ENCODE data around the gene PPFIBP1.

The PPFIBP1 gene

DNA sequence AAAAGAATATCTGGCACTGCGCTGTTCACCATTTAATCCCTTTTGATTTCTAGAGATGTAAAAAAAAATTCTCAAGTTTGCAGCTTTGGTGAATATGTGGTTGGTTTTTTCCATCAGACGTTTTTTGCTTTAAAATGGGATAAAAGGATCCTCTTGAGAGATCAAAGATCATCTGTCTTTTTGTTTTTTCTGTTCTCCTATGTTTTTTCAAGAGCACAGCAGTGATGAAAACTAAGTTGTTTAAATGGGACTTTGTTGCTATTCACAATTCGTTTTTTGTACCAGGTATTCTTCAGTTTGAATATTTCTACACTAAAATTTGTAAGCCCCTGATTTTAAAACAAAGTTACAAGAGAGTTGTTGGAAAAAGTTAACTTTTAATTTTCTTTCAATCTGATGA is 142.5 kb downstream of the PPFIBP1 start:
- Histone ChIP-seq H3K27me3 (ENCODE audit: insufficient read depth, poor library complexity, severe bottlenecking) (no peaks in the 10 kb centered on the region), H3K27ac (ENCODE audit: poor library complexity, severe bottlenecking) (no peak overlapping the region), H3K4me1 (ENCODE audit: insufficient read depth, poor library complexity, severe bottlenecking) (no peaks in the 10 kb centered on the region), H3K4me3 (ENCODE audit: severe bottlenecking) (no peak overlapping the region), H3K9me3 (ENCODE audit: severe bottlenecking) (no peaks in the 10 kb centered on the region), H3K36me3 (ENCODE audit: low read depth) (peaks cover 6% of the 10 kb centered on the region; the same call in 1 of the 2 replicates)
- TF ChIP-seq, protein P1, sequence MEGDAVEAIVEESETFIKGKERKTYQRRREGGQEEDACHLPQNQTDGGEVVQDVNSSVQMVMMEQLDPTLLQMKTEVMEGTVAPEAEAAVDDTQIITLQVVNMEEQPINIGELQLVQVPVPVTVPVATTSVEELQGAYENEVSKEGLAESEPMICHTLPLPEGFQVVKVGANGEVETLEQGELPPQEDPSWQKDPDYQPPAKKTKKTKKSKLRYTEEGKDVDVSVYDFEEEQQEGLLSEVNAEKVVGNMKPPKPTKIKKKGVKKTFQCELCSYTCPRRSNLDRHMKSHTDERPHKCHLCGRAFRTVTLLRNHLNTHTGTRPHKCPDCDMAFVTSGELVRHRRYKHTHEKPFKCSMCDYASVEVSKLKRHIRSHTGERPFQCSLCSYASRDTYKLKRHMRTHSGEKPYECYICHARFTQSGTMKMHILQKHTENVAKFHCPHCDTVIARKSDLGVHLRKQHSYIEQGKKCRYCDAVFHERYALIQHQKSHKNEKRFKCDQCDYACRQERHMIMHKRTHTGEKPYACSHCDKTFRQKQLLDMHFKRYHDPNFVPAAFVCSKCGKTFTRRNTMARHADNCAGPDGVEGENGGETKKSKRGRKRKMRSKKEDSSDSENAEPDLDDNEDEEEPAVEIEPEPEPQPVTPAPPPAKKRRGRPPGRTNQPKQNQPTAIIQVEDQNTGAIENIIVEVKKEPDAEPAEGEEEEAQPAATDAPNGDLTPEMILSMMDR (IDR thresholded peaks at IDR 0.05; ENCODE audit: poor library complexity, severe bottlenecking), result no peak
- DNase-seq (ENCODE audit: low spot score), result no peak
- no peak for ATAC-seq (ENCODE audit: low read depth)

DNA sequence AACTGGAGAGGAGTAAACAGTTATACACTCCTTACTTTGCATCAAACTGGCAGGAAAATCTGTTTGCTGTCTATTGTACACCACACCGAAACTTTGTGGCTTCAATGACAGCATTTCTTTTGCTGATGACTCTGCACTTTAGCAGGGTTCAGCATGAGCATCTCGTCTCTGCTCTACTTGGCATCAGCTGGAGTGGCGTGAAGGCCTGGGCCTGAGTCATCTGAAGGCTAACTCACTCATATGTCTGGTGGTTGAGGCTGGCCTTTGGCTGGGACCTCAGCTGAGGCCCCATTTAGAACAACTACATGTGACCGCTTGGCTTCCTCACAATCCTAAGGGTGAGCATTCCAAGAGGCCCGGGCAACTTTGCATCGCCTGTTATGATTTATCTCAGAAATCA is 143.5 kb downstream of the PPFIBP1 start:
- DNase-seq (ENCODE audit: low spot score), result no peak
- Histone ChIP-seq H3K4me3 (ENCODE audit: severe bottlenecking) (no peak overlapping the region), H3K4me1 (ENCODE audit: insufficient read depth, poor library complexity, severe bottlenecking) (no peaks in the 10 kb centered on the region), H3K9me3 (ENCODE audit: severe bottlenecking) (no peaks in the 10 kb centered on the region), H3K27me3 (ENCODE audit: insufficient read depth, poor library complexity, severe bottlenecking) (no peaks in the 10 kb centered on the region), H3K27ac (ENCODE audit: poor library complexity, severe bottlenecking) (no peak overlapping the region), H3K36me3 (ENCODE audit: low read depth) (peaks cover 7% of the 10 kb centered on the region; the same call in 1 of the 2 replicates)
- TF ChIP-seq, protein P1 (IDR thresholded peaks at IDR 0.05; ENCODE audit: poor library complexity, severe bottlenecking), result no peak
- no peak for ATAC-seq (ENCODE audit: low read depth)

GRCh38 chr12:27672051-27672450 is 148.0 kb downstream of the PPFIBP1 start:
- H3K4me1 ChIP-seq (ENCODE audit: insufficient read depth, poor library complexity, severe bottlenecking), result no peaks in the 10 kb centered on the region
- H3K36me3 ChIP-seq (ENCODE audit: low read depth), result peaks cover 7% of the 10 kb centered on the region
- H3K27ac ChIP-seq (ENCODE audit: poor library complexity, severe bottlenecking), result no peak overlapping the region
- no peaks in the 10 kb centered on the region for H3K27me3 ChIP-seq (ENCODE audit: insufficient read depth, poor library complexity, severe bottlenecking)
- TF ChIP-seq, protein P1 (IDR thresholded peaks at IDR 0.05; ENCODE audit: poor library complexity, severe bottlenecking), result no peak
- H3K4me3 ChIP-seq (ENCODE audit: severe bottlenecking), result no peak overlapping the region
- DNase-seq (ENCODE audit: low spot score), result no peak
- ATAC-seq (ENCODE audit: low read depth), result no peak
- H3K9me3 ChIP-seq (ENCODE audit: severe bottlenecking), result no peaks in the 10 kb centered on the region

- TF ChIP-seq, protein P1 (IDR thresholded peaks at IDR 0.05; ENCODE audit: poor library complexity, severe bottlenecking), result no peak
- Histone ChIP-seq H3K36me3 (ENCODE audit: low read depth) (peaks cover 7% of the 10 kb centered on the region), H3K4me3 (ENCODE audit: severe bottlenecking) (no peak overlapping the region), H3K4me1 (ENCODE audit: insufficient read depth, poor library complexity, severe bottlenecking) (no peaks in the 10 kb centered on the region), H3K27ac (ENCODE audit: poor library complexity, severe bottlenecking) (no peak overlapping the region), H3K27me3 (ENCODE audit: insufficient read depth, poor library complexity, severe bottlenecking) (no peaks in the 10 kb centered on the region), H3K9me3 (ENCODE audit: severe bottlenecking) (no peaks in the 10 kb centered on the region)
- DNase-seq (ENCODE audit: low spot score), result no peak
- no peak for ATAC-seq (ENCODE audit: low read depth)
Measured at GRCh38 chr12:27672643-27673042, 148.6 kb downstream of the PPFIBP1 start.

DNA sequence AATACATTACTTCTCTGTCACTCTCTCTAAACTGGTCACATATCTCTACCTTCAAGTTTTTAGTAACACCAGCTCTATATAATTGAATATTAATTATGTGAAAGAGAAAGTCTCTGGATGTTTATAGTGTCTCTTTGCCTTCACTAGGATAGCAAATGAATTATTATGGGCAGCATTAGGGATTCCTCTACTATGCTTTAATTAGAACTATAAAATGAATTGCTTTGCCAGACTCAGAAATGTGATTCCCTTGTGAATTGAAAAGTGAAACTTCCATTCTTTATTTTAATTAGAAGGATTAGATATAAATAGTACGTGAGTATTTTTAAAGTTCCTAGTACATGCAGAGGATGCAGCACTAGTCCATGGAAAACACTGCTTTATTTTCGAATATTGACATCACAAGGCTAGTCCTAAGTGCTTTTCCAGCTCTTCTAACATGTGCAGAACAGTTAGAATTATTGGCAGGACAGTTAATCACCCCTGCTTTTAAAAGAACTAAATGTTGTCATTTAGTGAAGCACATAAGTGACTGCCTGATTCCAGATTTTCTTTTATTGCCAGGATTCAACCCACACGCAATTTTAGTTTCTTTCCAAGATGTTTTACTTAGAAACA is 149.2 kb downstream of the PPFIBP1 start:
- TF ChIP-seq, protein P1 (IDR thresholded peaks at IDR 0.05; ENCODE audit: poor library complexity, severe bottlenecking), result no peak
- peaks cover 7% of the 10 kb centered on the region for H3K36me3 ChIP-seq (ENCODE audit: low read depth)
- H3K9me3 ChIP-seq (ENCODE audit: severe bottlenecking), result no peaks in the 10 kb centered on the region
- no peak overlapping the region for H3K4me3 ChIP-seq (ENCODE audit: severe bottlenecking)
- no peaks in the 10 kb centered on the region for H3K27me3 ChIP-seq (ENCODE audit: insufficient read depth, poor library complexity, severe bottlenecking)
- H3K27ac ChIP-seq (ENCODE audit: poor library complexity, severe bottlenecking), result no peak overlapping the region
- H3K4me1 ChIP-seq (ENCODE audit: insufficient read depth, poor library complexity, severe bottlenecking), result no peaks in the 10 kb centered on the region
- DNase-seq (ENCODE audit: low spot score) (no peak), ATAC-seq (ENCODE audit: low read depth) (no peak)

All from RWPE2 (cell line).